Dendritic cell treated with granulocyte-macrophage colony-stimulating factor and Interleukin-4, amounts not matched to agents 40 ng/mL and 50 ng/mL, for 4 days (primary cell): ENCODE results near the gene MRPS31.
"Not testable (repeated sequence)": the region's sequence is repeated elsewhere in the genome, so short reads cannot be mapped to it uniquely, and the experiment has no call there.

Experiments
- H3K27ac Mint-ChIP-seq: one replicate; pipeline ENCODE4 v1.8.0; 2022; ENCODE audit warnings: mild to moderate bottlenecking, mixed read lengths
- H3K27me3 Mint-ChIP-seq: one replicate; pipeline ENCODE4 v1.8.0; 2022; ENCODE audit warnings: mild to moderate bottlenecking, mixed read lengths
- H3K36me3 Mint-ChIP-seq: one replicate; pipeline ENCODE4 v1.8.0; 2022; ENCODE audit warnings: low read depth, mixed read lengths
- H3K4me1 Mint-ChIP-seq: one replicate; pipeline ENCODE4 v1.8.0; 2022; ENCODE audit warnings: low read depth, mixed read lengths
- H3K4me3 Mint-ChIP-seq: one replicate; pipeline ENCODE4 v1.8.0; 2022; ENCODE audit warnings: mild to moderate bottlenecking, moderate library complexity, mixed read lengths
- H3K9me3 Mint-ChIP-seq: one replicate; pipeline ENCODE4 v1.8.0; 2022; ENCODE audit warnings: mixed read lengths
- intact Hi-C: fragments of 100-400 bp; cut with micrococcal nuclease; formaldehyde crosslinking; loops from one replicate; pipeline ENCODE4 v1.15.0; 2022

Gene MRPS31

DNA sequence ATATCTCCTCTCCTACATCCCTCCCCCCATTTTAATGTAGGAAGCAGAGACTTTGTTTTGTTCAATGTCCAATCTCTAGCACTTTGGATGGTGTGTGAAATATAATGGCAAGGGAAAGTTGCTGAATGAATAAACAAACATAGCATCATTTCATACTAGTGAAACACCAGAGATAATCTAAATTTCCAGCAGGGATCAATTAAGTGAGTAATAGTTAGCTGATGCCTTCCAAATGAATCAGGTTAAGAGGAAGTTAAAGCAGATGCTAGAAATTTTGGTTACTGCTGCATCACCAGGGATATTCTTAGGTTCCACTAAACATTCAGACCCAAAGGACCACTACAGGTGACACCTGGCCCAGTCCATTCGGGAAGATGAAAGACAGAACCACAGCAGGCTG, 8.1 kb downstream of the MRPS31 start:
- intact Hi-C loops: no loop called here
- H3K4me1 Mint-ChIP-seq: no peaks in the 10 kb centered on the region
- peaks cover 68% of the 10 kb centered on the region for H3K36me3 Mint-ChIP-seq
- H3K4me3 Mint-ChIP-seq: no peak overlapping the region
- H3K27ac Mint-ChIP-seq: no peak overlapping the region
- no peaks in the 10 kb centered on the region for H3K27me3 Mint-ChIP-seq
- H3K9me3 Mint-ChIP-seq: no peaks in the 10 kb centered on the region

DNA sequence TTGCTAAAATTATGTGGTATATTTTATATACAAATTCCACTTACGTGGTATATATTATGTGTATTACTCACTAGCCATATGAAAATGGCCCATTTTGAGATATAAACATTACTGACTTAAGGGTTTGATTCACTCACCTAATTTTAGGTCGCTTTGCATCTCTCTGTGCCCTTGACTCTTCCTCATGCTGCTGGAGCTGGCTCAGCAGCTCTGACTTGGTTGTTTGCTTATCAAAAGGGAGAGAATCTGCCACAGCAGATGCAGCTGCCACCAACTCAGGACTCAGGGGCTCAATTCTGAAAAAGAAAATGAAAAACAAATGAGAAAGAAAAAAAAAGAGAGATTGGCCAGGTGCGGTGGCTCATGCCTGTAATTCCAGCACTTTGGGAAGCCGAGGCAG, 12.2 kb downstream of the MRPS31 start:
- no peak overlapping the region for H3K27ac Mint-ChIP-seq
- no peak overlapping the region for H3K4me3 Mint-ChIP-seq
- no peaks in the 10 kb centered on the region for H3K9me3 Mint-ChIP-seq
- H3K27me3 Mint-ChIP-seq: no peaks in the 10 kb centered on the region
- peaks cover 85% of the 10 kb centered on the region for H3K36me3 Mint-ChIP-seq
- intact Hi-C loops: no loop called here
- no peaks in the 10 kb centered on the region for H3K4me1 Mint-ChIP-seq

DNA sequence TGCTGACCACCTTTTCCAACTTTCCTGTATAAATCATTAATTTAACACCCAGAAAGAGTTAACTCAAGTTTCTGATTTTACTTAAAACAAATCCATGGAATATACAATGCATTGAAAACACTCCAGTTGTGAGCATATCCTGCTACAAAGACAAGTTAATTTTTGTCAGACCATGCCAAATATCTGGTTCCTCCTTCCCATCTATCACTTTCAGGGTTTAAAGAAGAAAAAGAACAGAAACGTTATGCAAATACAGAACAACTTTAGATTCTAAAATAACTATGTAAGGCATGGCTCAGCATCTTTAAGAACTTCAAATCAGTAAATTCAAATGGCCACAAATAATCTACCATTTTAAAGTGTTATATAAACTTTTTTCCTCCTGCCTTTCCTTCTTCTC, 14.9 kb downstream of the MRPS31 start:
- Mint-ChIP-seq H3K27me3 (no peaks in the 10 kb centered on the region), H3K4me1 (no peaks in the 10 kb centered on the region), H3K4me3 (no peak overlapping the region), H3K27ac (no peak overlapping the region), H3K9me3 (no peaks in the 10 kb centered on the region), H3K36me3 (peaks cover 83% of the 10 kb centered on the region)
- intact Hi-C loops: no loop called here

DNA sequence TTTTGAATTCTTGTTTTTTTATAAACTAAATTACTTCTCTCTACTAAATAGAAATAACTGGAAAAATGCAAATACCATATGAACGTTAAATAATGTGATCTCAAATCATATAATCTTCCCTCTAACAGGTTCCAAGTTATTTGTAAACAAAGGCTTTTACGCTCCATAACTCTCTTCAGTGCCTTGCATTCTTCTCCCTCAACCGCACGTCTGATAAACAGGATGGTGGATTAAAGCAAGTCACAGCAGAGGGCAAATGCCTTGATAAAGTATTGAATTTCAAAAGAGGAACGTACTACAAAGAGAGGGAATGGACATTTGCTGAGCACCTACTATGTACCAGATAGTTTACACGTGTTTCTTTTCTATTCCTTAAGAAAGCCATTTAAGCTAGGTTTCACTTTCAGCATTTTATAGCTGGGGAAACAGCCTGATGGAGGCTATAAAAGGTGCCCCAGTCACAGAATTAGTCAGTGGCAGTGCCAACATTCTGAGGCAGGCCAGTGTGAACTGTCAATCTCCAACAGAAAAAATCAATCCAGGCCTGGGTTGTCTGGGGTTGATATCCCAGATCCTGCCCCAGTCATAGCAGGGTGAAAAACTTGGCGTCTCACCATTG, 15.8 kb downstream of the MRPS31 start:
- H3K4me1 Mint-ChIP-seq: no peaks in the 10 kb centered on the region
- H3K36me3 Mint-ChIP-seq: peaks cover 75% of the 10 kb centered on the region
- no peaks in the 10 kb centered on the region for H3K9me3 Mint-ChIP-seq
- intact Hi-C loops: no loop called here
- no peak overlapping the region for H3K4me3 Mint-ChIP-seq
- no peak overlapping the region for H3K27ac Mint-ChIP-seq
- H3K27me3 Mint-ChIP-seq: no peaks in the 10 kb centered on the region

DNA sequence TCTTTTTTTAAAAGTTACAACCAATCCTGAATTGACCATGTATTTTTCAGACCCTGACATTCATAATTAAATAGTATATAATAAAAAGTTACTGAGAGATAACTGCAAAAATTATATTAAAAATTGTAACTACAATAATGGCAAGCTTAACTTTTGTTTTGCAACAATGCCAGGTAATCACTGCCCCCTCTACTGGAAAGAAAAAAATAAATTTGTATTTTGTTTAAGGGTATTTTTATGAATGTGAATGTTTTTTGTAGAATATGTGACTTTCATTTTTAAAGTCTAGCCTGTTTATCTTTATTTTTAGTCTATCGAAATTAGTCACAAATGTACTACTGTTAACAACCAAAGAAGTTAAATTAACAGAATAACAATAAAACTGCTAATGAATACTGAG, 21.7 kb downstream of the MRPS31 start:
- Mint-ChIP-seq H3K36me3 (peaks cover 49% of the 10 kb centered on the region), H3K4me3 (no peak overlapping the region), H3K27ac (no peak overlapping the region), H3K9me3 (no peaks in the 10 kb centered on the region), H3K27me3 (no peaks in the 10 kb centered on the region), H3K4me1 (no peaks in the 10 kb centered on the region)
- intact Hi-C loops: no loop called here

DNA sequence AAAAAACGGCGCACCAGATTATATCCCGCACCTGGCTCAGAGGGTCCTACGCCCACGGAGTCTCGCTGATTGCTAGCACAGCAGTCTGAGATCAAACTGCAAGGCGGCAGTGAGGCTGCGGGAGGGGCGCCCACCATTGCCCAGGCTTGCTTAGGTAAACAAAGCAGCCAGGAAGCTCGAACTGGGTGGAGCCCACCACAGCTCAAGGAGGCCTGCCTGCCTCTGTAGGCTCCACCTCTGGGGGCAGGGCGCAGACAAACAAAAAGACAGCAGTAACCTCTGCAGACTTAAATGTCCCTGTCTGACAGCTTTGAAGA, 35.8 kb downstream of the MRPS31 start:
- peaks cover 52% of the 10 kb centered on the region for H3K36me3 Mint-ChIP-seq
- H3K27me3 Mint-ChIP-seq, intact Hi-C loops, H3K4me1 Mint-ChIP-seq, H3K4me3 Mint-ChIP-seq, H3K27ac Mint-ChIP-seq, H3K9me3 Mint-ChIP-seq: not testable (repeated sequence)

DNA sequence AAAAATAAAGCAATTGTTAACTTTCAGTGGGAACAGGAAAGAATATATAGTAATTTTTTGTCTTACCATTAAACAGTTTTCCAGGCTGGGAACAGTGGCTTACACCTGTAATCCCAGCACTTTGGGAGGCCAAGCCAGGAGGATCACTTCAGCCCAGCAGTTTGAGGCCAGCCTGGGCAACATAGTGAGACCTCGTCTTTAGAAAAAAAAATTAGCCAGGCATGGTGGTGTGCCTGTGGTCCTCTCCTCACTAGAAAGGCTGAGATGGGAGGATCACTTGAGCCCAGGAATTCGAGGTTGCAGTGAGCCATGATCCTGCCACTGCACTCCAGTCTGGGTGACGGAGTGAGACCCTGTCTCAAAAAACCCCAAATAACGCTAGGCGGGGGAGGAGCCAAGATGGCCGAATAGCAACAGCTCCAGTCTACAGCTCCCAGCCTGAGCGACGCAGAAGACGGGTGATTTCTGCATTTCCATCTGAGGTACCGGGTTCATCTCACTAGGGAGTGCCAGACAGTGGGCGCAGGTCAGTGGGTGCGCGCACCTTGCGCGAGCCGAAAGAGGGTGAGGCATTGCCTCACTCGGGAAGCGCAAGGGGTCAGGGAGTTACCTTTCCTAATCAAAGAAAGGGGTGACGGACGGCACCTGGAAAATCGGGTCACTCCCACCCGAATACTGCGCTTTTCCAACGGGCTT, 36.3 kb downstream of the MRPS31 start:
- H3K4me1 Mint-ChIP-seq, H3K27me3 Mint-ChIP-seq, intact Hi-C loops, H3K9me3 Mint-ChIP-seq, H3K27ac Mint-ChIP-seq, H3K4me3 Mint-ChIP-seq: not testable (repeated sequence)
- H3K36me3 Mint-ChIP-seq: peaks cover 56% of the 10 kb centered on the region

DNA sequence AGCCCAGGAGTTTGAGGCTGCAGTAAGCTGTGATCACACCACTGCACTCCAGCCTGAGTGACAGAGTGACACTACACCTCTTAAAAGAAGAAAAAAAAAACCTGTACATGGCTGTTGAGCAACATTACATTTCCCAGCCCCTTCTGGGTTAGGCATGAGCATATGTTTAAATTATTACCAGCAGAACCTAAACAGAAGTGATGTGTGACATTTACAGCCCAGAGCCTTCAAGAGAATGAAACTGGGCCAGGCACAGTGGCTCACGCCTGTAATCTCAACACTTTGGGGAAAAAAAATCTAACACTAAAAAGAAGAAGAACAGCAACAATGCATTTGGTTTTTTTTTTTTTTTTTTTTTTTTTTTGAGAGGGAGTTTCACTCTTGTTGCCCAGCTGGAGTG, 38.3 kb downstream of the MRPS31 start:
- H3K27ac Mint-ChIP-seq: no peak overlapping the region

DNA sequence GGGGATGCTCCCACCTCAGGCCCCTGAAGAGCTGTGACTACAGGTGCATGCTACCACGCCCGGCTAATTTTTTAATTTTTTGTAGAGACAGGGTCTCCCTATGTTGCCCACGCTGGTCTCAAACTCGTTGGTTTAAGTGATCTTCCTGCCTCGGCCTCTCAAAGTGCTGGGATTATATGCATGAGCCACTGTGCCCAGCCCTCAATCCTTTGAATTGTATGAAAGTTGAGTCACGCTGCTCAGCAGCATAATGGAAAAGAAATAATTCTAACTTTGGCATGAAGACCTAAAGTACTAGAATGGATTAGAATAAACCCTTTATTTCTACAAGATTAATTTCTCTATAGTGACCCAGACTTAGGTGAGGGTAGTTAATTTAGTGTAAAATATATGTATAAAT, 42.4 kb downstream of the MRPS31 start:
- H3K27ac Mint-ChIP-seq: no peak overlapping the region
- peaks cover 51% of the 10 kb centered on the region for H3K36me3 Mint-ChIP-seq
- intact Hi-C loops: no loop called here
- H3K4me3 Mint-ChIP-seq: no peak overlapping the region
- H3K4me1 Mint-ChIP-seq: peaks cover 5% of the 10 kb centered on the region
- H3K27me3 Mint-ChIP-seq: no peaks in the 10 kb centered on the region
- H3K9me3 Mint-ChIP-seq: no peaks in the 10 kb centered on the region

More for the DNA sequence above, 38.3 kb downstream of the MRPS31 start:
- intact Hi-C loops: no loop called here
- Mint-ChIP-seq H3K36me3 (peaks cover 69% of the 10 kb centered on the region), H3K4me3 (no peak overlapping the region), H3K27me3 (no peaks in the 10 kb centered on the region), H3K4me1 (peaks cover 5% of the 10 kb centered on the region), H3K9me3 (no peaks in the 10 kb centered on the region)

DNA sequence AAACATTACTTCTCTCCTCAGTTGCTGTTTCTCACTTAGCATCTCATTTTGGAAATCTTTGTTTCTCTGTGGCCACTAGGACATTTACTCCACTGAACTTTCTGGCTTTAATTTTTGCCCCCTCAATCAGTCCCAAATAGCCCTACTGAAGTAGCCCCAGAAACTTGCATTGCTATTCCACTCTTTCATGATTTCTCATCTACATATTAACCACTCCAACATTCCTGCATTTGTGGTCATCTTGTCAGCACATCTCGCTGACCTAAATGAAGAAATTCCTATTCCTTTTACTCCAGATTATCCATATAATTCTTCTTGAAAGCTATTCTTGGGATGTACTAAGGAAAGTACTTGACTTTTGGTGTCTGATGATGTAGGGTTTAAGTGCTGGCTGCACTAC, 56.6 kb downstream of the MRPS31 start:
- H3K27ac Mint-ChIP-seq, intact Hi-C loops, H3K4me1 Mint-ChIP-seq, H3K27me3 Mint-ChIP-seq, H3K4me3 Mint-ChIP-seq: not testable (repeated sequence)
- Mint-ChIP-seq H3K9me3 (peaks cover 29% of the 10 kb centered on the region), H3K36me3 (peaks cover 55% of the 10 kb centered on the region)

DNA sequence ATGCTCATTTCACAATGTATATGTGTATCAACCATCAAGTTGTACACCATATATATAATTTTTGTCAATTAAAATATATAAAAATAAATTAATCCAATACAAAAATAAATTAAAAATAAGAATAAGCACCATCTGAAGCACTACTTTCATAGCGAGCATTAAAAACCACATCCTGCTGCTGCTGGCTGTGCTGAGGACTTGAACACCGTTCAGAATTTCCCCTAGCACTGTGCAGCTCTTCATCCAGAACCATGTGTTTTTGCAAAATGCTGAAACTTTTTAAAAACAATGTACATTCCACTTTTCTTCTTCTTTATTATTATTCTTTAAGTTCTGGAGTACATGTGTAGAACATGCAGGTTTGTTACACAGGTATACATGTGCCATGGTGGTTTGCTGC, 64.6 kb downstream of the MRPS31 start:
- H3K9me3 Mint-ChIP-seq: peaks cover 46% of the 10 kb centered on the region

DNA sequence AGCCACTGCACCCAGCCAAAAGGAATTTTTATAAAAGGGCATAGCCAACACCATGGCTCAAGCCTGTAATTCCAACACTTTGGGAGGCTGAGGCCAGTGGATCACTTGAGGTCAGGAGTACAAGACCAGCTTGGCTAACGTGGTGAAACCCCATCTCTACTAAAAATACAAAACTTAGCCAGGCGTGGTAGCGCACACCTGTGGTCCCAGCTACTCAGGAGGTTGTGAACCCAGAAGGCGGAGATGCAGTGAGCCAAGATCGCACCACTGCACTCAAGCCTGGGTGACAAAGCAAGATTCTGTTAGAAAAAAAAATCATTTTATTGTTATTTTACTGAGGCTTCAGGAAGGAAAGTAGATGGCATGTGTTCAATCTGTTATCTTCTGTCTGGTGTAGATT, 73.3 kb downstream of the MRPS31 start:
- no peaks in the 10 kb centered on the region for H3K27me3 Mint-ChIP-seq
- no peaks in the 10 kb centered on the region for H3K9me3 Mint-ChIP-seq
- no peak overlapping the region for H3K27ac Mint-ChIP-seq
- no peak overlapping the region for H3K4me3 Mint-ChIP-seq
- intact Hi-C loops: no loop called here
- H3K4me1 Mint-ChIP-seq: no peaks in the 10 kb centered on the region
- H3K36me3 Mint-ChIP-seq: no peaks in the 10 kb centered on the region

More for the DNA sequence above, 64.6 kb downstream of the MRPS31 start:
- Mint-ChIP-seq H3K27ac (no peak overlapping the region), H3K27me3 (no peaks in the 10 kb centered on the region), H3K4me3 (no peak overlapping the region), H3K4me1 (no peaks in the 10 kb centered on the region), H3K36me3 (no peaks in the 10 kb centered on the region)
- intact Hi-C loops: no loop called here

DNA sequence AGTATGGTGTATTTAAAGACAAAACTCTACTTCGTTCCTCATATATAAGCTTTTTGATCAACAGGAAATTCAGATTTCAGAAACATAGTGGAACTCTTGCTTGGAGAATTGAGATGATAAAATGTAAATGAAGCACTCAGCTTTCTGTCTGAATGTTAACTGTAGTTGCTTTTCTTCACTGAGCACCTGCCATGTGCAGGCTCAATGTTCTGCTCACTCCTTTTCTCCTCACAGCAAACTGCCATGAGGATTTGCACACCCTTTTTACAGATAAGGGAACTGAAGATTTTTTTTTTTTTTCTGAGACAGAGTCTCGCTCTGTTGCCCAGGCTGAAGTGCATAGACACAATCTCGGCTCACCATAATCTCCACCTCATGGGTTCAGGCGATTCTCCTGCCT, 76.6 kb downstream of the MRPS31 start:
- Mint-ChIP-seq H3K9me3 (no peaks in the 10 kb centered on the region), H3K27me3 (no peaks in the 10 kb centered on the region), H3K27ac (no peak overlapping the region), H3K4me1 (no peaks in the 10 kb centered on the region), H3K36me3 (no peaks in the 10 kb centered on the region), H3K4me3 (no peak overlapping the region)
- intact Hi-C loops: no loop called here

DNA sequence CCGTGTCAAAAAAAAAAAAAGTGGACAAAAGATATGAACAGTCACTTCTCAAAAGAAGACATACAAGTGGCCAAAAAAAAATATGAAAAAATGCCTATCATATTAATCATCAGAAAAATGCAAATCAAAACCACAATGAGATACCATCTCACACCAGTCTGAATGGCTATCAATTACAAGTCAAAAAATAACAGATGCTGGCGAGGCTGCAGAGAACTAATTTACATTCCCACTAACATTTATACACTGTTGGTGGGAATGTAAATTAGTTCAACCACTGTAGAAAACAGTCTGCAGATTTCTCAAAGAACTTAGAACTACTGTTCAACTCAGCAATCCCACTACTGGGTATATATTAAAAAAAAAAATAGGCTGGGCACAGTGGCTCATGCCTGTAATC, 78.0 kb downstream of the MRPS31 start:
- H3K4me3 Mint-ChIP-seq: no peak overlapping the region
- H3K4me1 Mint-ChIP-seq: no peaks in the 10 kb centered on the region
- H3K36me3 Mint-ChIP-seq: no peaks in the 10 kb centered on the region

DNA sequence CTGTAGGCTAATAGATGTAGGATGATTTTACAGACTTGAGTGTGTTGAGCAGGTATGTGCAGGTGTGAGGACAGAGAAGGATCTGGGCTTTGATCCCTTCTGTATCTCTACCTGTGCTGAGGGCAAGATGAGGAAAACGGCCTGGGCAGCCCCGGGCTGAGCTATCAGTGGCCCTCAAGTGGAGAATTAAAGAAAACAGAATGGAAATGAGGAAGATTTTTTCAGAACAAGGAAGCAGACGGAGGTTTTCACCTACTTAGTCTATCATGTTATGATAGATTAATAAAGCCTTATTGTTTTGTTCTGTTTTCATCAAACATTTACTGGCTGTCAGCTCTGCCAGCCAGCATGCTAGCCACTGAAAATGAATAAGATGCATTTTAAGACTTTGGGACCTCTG, 82.2 kb downstream of the MRPS31 start:
- Mint-ChIP-seq H3K9me3 (no peaks in the 10 kb centered on the region), H3K4me1 (no peaks in the 10 kb centered on the region), H3K4me3 (no peak overlapping the region), H3K27ac (no peak overlapping the region), H3K36me3 (no peaks in the 10 kb centered on the region), H3K27me3 (peaks cover 2% of the 10 kb centered on the region)
- intact Hi-C loops: no loop called here

More for the DNA sequence above, 78.0 kb downstream of the MRPS31 start:
- intact Hi-C loops: no loop called here
- H3K27ac Mint-ChIP-seq: no peak overlapping the region
- H3K27me3 Mint-ChIP-seq: no peaks in the 10 kb centered on the region
- no peaks in the 10 kb centered on the region for H3K9me3 Mint-ChIP-seq
